HG02973 (cell line): ENCODE measurements around the gene ADH5.
"Not testable (repeated sequence)": the region's sequence is repeated elsewhere in the genome, so short reads cannot be mapped to it uniquely, and the experiment has no call there.

Experiments used
- ATAC-seq: cut with Tn5 transposase; IDR thresholded peaks from one replicate; pipeline ENCODE4 v1.9.1; 2021; ENCODE audit warnings: moderate library complexity; ENCODE audit not compliant: unreplicated experiment

The ADH5 gene

DNA sequence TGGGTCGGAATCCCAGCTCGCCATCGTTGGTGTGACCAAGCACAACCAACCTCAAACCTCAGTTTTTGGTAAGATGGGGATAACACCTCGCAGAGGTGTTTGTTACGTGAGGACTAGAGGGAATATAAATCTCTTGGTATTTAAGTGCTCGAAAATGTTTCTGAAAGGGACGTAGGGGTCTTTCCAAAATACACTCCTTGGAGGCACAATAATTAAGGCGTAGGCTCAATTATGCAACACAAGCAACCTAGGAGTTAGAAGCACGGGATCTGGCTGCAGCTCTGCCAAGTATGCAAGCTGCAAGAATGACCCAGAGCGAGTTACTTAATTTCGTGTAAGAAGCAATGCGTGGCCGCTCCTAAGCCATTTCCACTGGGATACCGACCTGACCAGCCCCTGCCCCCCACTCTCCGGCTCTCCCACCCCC is 552 bp downstream of the ADH5 start:
- ATAC-seq: peak; percentile 24

DNA sequence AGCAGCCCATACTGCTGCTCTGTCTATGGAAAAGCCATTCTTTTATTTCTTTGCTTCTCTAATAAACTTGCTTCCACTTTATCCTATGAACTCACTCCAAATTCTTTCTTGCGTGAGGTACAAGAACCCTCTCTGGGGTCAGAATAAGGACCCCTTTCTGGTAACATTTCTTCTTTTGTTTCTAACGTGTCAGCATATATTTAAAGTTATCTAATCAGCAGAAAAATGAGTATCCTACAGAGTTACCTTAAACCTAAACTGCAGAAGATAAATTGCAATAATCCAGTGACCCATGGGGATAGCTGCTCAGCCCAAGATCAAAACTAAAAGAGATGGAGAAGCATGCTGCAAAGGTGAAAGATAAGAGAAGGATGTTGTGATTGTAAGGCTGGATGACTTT is 4.0 kb downstream of the ADH5 start:
- no peak for ATAC-seq

DNA sequence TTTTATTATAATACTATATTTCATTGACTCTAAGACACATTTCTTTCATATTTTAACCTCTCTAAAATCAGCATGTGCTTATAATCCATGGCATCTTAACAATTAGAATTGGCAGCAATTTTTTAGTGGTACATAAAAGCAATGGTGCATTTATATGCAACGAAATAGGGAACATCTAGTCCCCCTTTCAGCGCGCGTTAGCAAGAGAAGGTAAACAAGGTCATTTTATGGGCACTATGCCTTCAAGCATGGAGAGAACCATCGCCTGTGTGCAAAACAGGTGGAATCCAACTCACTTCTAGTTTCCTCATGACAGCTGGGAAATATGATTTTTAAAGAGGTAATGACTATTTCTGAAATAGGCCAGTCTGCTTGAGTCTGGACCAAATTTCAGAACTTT is 6.4 kb downstream of the ADH5 start:
- ATAC-seq: no peak

DNA sequence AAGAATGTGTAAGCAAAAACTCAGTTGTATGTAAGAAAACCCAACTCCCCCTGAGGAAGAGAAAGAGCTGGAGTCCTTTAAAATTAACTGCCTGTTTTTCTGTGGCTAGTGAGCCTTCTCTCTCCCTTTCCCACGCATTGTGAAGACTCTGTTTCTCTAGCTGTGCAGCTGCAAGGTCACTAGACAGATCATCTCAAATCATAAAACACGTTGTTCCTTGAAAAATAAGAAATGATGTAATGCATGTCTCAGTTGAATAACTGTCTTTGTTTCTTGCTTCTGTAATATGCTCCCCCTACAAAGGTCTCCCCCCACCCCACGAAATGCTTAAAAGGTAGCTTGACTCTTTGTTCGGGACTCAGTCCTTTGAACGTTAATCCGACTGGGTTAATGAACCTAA is 7.7 kb downstream of the ADH5 start:
- ATAC-seq: not testable (repeated sequence)

DNA sequence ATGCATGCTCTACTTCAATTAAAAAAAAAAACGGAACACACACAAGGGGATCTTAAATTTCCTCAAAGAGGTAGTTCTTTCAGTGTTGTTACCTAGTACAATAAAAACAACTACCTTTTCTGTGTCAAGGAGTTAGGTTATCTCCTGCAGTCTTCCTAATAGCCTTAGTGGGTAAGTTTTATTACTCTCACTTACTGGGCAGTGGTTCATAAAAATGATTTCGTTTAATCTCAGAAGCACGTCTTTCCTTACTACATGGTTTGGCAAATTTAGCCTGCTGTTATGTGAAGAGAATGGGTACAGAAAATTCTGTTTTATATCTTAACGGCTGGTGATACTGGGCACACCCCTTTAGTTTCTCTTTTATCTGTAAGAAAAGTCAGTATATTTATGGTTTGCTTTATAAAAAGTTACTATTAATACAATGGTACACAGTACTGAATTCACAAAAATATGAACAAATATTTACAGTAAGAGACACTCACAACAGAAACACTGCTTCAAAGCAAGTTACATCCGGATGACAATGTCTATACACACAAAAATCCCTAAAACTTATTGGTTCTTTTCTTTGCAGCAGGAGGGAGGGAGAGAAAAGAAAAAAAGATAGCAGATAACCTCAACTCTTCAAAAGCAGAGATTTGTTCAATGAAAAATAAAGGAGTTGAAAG is 8.8 kb downstream of the ADH5 start:
- ATAC-seq: no peak

DNA sequence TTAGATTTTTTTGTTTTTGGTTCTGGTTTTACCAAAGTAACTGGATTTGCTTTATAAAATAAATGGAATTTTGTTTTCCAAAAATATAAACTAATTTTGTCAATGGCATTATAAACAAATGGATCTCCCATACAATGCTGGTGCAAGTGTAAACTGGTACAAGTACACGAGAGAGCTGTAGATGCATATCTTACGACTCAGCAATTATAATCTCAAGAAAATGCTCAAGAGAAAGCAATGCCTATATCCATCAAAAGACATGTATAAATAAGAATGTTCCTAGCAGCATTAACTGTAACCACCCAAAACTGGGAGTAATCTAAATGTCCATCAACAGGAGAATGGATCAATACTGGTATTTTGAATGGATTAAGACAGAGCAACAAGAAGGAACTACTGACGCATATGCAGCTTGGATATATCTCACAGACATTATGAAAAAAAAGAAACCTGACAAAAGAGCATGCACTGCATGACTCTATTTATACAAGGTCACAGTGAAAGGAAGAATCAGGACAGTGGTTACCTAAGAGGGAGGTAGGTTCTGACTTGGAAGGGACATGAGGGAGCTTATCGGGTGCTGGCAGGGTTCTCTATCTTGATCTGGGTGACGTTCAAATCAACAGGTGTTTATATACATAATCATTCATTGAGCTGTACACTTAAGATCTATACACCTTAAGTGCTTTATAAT is 9.5 kb downstream of the ADH5 start:
- no peak for ATAC-seq

DNA sequence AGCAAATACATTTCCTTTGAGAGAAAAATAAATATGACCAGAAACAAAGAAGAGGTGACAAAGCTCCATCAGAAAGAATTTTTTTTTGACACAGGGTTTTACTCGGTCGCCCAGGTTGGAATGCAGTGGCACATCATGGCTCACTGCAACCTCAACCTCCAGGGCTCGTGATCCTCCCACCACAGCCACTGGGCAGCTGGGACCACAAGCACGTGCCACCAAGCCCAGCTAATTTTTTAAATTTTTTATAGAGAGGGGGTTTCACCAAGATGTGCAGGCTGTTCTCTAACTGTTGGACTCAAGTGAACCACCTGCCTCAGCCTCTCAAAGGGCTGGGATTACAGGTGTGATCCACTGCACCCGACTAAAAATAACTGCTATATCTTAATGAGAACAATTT is 10.3 kb downstream of the ADH5 start:
- ATAC-seq: no peak

DNA sequence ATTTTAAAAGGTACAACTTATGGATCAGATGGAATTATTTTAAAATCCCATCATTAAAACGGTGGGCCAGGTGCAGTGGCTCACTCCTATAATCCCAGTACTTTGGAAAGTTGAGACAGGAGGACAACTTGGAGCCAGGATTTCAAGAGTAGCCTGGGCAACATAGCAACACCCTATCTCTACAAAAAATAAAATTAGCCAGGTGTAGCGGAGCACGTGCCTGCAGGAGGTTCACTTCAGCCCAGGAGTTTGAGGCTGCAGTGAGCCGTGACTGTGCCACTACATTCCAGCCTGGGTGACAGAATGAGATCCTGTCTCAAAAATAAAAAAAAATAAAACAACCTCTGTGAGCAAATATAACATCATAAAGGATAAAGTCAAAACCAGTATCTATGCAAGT is 11.4 kb downstream of the ADH5 start:
- no peak for ATAC-seq

DNA sequence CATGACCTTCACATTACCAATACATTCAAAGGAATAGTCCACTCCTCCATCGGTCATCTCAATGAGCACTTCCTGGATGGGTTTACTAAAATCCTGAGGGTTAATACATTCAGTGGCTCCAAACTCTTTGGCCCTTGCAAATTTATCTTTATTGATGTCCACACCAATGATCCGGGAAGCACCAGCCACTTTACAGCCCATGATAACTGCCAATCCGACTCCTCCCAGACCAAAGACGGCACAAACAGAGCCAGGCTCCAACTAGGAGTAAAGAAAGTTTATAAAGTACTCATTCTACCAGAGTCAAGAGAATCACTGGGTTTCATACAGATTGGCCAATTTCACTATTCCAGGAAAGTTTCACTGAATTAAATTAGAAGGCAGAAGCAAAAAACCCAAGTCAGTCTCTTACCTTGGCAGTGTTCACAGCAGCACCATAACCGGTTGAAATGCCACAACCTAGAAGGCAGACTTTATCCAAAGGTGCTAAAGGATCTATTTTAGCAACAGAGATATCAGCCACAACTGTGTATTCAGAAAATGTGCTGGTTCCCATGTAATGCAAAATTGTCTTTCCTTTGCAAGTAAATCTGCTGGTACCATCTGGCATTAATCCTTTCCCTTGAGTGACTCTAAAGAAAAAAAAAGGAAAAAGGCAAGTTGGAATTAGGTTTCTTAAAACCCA is 12.2 kb downstream of the ADH5 start:
- ATAC-seq: no peak

DNA sequence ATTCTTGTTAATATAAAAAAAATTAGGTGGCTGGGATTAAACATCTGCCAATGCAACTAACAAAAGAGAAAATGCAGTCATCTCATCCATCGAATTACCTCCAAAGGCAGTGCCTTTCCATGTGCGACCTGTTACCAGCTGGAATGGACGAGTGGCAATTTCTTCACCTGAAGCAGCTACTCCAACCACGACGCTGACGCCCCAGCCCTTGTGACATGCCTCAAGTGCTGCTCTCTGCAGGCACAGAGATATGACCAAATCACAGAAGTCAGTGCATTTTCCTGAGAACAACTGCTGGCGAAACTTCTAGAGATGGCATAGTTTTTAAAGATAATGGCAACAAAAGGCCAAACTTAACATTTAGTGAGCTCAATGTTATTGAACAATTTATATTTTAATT is 13.8 kb downstream of the ADH5 start:
- no peak for ATAC-seq

DNA sequence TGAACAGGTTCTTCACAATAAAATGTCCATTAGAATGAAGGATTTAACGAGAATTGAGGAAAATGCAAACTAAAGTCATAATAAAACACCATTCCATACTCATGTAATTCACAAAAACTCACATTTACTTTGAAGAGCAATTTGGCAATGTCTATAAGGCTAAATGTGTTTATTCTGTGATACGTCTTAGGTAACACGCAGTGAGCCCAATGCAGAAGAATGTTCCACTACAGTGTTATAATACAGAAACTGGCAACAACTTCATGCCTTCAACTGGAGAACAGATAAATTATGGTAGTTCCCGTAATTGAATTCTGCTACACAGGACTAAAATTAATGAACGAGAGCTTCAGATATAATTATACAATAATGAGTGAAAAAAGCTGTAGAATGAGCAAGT is 17.4 kb downstream of the ADH5 start:
- no peak for ATAC-seq

DNA sequence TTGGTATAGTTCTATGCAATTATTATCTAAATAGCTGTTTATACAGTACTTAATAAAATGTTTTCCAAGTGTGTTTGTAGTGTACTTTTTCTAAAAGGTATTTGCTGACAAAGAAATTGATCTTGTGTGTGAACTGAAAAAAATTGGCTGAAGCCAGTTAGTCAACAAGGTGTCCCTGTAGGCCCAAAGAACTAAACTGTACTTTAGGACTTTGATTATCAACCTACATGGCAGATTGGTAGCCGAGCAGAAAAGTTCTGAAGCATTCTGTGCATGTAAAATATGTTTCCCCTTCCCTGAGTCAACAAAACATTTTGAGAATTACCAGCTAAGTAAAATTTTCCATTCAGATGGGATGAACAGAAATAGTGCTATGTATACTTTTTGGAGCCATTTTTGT is 21.0 kb downstream of the ADH5 start:
- no peak for ATAC-seq

DNA sequence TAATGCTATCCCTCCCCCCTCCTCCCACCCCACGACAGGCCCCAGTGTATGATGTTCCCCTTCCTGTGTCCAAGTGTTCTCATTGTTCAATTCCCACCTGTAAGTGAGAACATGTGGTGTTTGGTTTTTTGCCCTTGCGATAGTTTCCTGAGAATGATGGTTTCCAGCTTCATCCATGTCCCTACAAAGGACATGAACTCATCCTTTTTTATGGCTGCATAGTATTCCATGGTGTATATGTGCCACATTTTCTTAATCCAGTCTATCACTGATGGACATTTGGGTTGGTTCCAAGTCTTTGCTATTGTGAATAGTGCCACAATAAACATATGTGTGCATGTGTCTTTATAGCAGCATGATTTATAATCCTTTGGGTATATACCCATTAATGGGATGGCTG is 23.1 kb downstream of the ADH5 start:
- not testable (repeated sequence) for ATAC-seq

DNA sequence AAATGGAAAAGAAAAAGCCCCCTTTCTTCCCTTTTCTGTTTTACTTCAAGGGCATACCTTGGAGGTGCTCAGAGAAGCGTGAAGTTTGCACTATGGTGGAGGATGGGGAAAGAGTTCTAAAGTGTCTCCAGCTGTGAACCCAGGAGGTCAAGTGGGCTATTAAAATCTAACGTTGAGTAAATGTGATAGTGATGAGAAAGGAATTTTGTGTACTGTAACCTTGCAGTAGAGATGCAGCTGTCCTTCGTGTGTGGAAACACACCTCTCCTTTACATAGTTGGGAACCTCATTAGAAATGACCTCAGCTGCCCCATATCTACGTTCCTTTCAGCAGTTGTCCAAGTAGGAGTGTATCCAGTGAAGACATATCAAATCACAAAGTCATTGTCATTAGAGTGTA is 26.5 kb downstream of the ADH5 start:
- ATAC-seq: no peak

DNA sequence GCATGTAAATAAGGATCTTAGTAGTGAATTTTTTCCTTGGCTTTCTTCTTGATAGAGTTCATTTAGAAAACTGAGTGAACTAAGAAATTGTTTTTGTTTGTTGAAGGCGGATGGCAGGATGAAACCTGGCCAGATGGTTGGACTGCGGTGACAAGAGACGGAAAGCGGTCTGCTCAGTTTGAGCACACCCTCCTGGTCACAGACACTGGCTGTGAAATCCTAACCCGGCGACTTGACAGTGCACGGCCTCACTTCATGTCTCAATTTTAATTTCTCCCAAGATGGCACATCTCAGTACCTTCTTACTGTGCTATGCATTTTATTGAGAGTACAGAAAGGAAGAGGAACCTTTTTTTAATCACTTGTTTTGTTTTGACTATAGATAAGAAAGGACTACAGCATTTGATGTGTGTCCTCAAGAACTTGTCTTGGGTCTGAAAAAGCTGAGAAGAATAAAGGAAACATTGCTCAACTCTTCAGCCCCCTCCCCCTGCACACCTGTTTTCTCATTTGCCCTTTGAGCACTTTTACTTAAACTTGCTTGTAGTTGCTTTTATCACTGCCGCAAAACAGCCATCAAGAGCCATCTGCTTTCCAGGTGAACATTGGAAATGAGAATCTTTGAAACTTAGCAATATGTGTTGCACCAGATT is 27.4 kb downstream of the ADH5 start:
- ATAC-seq: no peak

DNA sequence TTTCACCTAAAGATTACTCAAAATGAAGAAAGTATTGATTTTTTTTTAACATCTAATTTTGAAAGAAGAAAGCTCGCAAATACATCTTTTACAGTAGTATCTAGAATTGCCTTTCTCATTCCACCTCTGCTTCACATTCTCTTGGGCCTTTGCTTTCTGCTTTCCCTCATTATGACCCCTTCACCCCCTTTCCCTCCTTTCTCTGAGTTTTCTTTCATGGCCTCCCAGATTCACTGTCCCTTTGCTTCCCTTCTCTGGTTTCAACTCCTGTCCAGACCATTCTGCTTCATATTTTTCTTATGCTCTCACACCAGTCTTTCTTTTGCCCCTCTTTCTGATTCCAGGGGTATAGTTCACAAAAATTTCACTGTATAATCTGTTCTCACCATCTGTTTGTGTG is 29.0 kb downstream of the ADH5 start:
- ATAC-seq: no peak

DNA sequence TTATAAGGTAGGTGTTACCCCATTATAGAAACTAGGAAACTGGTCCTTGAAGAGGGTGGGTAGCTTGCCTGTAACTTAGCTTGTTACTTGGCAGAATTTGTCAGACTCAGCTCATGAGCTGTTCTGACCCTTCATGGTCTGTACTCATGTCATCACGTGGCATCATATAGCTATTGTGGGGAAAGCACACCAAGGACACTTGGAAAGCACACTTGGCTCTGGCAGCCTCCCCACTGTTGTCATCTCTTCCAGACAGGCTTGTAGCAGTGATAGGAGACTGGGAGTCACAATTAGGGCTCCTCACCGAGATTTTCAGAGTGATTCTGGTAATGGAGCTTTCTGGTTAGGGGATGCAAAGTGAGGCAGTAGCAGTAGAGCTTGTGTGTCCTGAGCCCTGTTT is 30.4 kb downstream of the ADH5 start:
- no peak for ATAC-seq

DNA sequence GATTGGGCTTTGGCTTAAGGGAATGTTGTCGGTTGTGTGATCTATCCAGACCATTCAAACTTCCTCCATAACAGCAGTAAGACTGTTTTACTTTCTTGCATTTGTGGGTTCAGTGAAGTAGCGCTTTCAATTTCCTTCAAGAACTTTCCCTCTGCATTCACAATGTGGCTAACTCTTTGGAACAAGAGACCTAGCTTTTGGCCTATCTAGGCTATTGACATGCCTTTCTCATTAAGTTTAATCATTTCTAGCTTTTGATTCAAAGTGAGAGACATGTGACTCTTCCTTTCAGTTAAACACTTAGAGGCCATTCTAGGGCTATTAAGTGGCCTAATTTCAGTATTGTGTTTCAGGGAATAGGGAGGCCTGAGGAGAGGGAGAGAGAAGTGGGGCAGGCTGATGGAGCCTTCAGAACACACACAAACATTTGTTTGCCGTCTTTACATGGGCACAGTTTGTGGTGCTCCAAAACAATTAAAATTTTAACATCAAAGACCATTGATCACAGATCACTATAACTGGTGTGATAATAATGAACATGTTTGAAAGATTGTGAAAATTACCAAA is 34.1 kb downstream of the ADH5 start:
- peak; percentile 41 for ATAC-seq

DNA sequence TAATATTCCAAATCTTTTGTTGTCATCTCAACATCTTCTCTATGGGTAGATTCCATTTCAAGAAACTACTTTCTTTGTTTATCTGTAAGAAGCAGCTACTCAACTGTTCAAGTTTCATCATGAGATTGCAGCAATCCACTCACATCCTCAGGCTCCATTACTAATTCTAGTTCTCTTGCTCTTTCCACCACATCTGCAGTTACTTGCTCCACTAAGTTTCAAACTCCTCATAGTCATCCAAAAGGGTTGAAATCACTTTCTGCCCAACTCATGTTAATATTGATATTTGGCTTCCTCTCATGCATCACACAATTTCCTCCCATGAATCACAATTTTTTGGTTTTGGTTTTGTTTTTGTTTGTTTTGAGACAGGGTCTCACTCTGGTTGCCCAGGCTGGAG is 35.7 kb downstream of the ADH5 start:
- ATAC-seq: no peak

DNA sequence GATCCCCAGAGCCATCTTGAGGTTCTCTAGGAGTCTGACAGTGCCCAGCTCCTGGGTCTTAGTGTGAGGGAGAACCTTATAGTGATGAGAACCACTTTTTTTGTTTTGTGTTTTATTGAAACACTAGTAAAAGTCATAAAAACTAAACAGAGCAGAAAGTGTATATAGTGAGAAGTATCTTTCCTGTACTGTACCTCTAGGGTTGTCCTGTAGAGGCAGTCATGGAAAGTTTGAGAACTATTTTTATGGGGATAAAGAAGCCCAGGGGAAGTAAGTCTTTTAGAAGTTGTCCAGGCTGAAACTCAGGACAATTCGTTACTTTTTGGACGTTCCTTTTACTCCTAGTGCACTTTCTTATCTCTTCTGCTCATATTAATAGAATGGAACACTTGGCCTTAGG is 40.9 kb downstream of the ADH5 start:
- no peak for ATAC-seq

DNA sequence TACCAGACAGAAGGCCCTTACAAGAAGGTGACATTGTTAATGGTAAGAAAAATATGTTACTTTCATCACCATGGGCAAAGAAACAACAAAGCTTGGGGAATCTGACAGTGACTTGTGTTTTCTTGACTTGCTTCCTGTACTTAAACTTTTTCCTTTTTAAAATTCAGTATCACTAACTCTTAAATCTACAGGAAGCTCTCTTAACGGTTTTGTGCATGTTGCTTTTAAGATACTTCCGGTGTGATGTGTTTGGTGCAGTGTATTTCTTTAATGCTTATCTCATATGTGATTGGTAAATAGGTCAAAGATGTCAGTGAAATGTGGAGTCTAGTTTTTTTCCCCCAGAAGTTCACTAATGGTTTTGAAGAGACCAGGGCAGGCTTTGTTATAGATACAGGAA is 45.2 kb downstream of the ADH5 start:
- no peak for ATAC-seq

DNA sequence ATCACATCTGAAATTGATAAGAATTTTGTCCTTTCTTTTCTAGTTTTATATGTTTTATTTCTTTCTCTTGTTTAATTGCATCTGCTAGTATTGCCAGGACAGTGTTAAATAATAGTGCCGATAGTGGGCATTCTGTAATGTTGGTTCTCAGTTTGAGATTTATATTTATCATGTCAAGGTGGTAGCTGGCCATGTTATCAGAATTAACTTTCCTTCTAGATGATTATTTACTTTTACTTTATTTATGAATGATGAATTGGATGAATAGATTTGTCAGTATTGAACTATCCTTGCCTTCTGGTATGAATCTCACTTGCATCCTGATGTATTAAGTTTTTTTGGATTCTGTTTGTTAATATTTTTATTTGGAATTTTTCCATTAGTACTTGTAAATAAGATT is 50.4 kb downstream of the ADH5 start:
- ATAC-seq: no peak
